DOHH2 (cell line): Measurements from ENCODE around the gene SAP30L.

Experiments used
- H3F3A ChIP-seq: fragments of 200-600 bp; sonication (generic), shearing (Covaris generic); 2 replicates; pipeline ENCODE4 v1.6.0; 2016; ENCODE audit warnings: antibody characterized with exemption, mild to moderate bottlenecking; ENCODE audit not compliant: control insufficient read depth, insufficient read depth
- H3K27ac ChIP-seq: fragments of 200-600 bp; sonication (generic); 2 replicates; pipeline ENCODE4 v1.5.1; 2014; ENCODE audit warnings: low read depth, mild to moderate bottlenecking, low read length, moderate library complexity
- H3K27me3 ChIP-seq: fragments of 200-600 bp; sonication (generic); 2 replicates; pipeline ENCODE4 v1.6.1; 2014; ENCODE audit warnings: mild to moderate bottlenecking, low read length, mixed read lengths; ENCODE audit not compliant: control insufficient read depth
- H3K36me3 ChIP-seq: fragments of 200-600 bp; sonication (generic); 2 replicates; pipeline ENCODE4 v1.6.1; 2014; ENCODE audit warnings: mild to moderate bottlenecking, low read length, moderate library complexity, mixed read lengths; ENCODE audit not compliant: control insufficient read depth
- H3K4me1 ChIP-seq: fragments of 200-600 bp; sonication (generic); 2 replicates; pipeline ENCODE4 v1.6.1; 2014; ENCODE audit warnings: mild to moderate bottlenecking, low read length, mixed read lengths; ENCODE audit not compliant: control insufficient read depth
- H3K4me2 ChIP-seq: fragments of 200-600 bp; sonication (generic); 2 replicates; pipeline ENCODE4 v1.6.0; 2014; ENCODE audit warnings: mild to moderate bottlenecking, low read length, moderate library complexity
- H3K4me3 ChIP-seq: fragments of 200-600 bp; sonication (generic); 2 replicates; pipeline ENCODE4 v1.5.1; 2014; ENCODE audit warnings: mild to moderate bottlenecking, low read length, mixed read lengths
- H3K79me2 ChIP-seq: fragments of 200-600 bp; sonication (generic); 2 replicates; pipeline ENCODE4 v1.6.1; 2014; ENCODE audit warnings: mild to moderate bottlenecking, low read length, mixed read lengths; ENCODE audit not compliant: control insufficient read depth
- H3K9me2 ChIP-seq: fragments of 200-600 bp; sonication (generic); replicated peaks from 2 replicates; pipeline ENCODE4 v1.6.1; 2014; ENCODE audit warnings: mild to moderate bottlenecking, low read length, mixed read lengths; ENCODE audit not compliant: control insufficient read depth
- H3K9me3 ChIP-seq: fragments of 200-600 bp; sonication (generic); 2 replicates; pipeline ENCODE4 v1.6.1; 2014; ENCODE audit warnings: antibody characterized with exemption, low read length, mixed read lengths; ENCODE audit not compliant: control insufficient read depth, insufficient read depth
- H4K20me1 ChIP-seq: fragments of 200-600 bp; sonication (generic); 2 replicates; pipeline ENCODE4 v1.6.0; 2014; ENCODE audit warnings: low read depth, mild to moderate bottlenecking, antibody characterized with exemption, low read length, moderate library complexity; ENCODE audit not compliant: control insufficient read depth, insufficient read depth
- EZH2phosphoT487 ChIP-seq: fragments of 200-600 bp; sonication (generic); IDR thresholded peaks from 2 replicates; pipeline ENCODE4 v1.6.1; 2017; ENCODE audit warnings: borderline replicate concordance, mild to moderate bottlenecking, antibody characterized with exemption, low read length, moderate library complexity, mixed read lengths
- TF ChIP-seq, protein P1 (sequence below): fragments of 200-600 bp; sonication (generic); IDR thresholded peaks from one replicate; pipeline ENCODE4 v1.5.1; 2014; ENCODE audit warnings: antibody characterized with exemption, mild to moderate bottlenecking, low read depth, low read length; ENCODE audit not compliant: poor library complexity, severe bottlenecking

SAP30L gene

DNA sequence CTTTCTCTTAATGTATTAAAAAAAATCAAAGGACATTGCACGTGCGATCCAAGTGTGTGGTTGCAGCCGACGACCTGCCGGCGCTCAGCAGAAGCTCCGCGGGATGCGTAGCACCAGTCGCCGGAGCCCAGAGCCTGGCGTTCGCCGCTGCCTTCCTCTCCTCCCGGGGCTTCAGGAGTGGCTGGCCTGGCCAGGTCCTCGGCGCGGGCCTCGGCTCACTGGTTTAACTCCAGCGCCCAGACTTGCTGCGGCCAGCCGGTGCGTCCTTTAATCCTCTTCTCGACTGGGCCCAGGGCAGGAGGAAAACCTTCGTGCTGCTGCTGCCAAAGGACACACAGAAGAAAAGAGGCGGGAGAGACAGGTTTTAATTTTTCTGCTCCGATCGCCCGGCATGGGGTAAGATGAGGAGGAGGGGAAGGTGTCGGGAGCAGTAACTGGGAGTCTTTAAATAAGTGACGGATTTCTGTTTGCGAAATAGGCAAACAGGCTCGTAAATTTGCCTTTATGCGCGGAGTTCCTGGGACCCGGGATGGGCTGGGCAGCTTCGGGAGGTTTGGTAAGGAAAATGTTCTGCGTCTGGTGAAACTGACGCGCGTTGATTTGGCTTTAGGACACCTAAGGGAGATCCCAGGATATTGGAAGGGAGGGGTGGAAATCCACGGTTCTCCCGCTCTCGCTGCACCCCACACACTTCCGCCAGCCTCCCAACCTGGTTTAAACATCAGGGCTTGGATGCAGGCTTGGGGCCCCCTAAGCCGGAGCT, 30.0 kb downstream of the SAP30L start:
- Histone ChIP-seq H3K27ac (no peak overlapping the region), H3K79me2 (no peaks in the 10 kb centered on the region), H3K27me3 (peaks cover 31% of the 10 kb centered on the region), H3K36me3 (no peaks in the 10 kb centered on the region), H4K20me1 (no peaks in the 10 kb centered on the region), H3K4me3 (no peak overlapping the region), H3K4me1 (no peaks in the 10 kb centered on the region), H3F3A (no peaks in the 10 kb centered on the region), H3K9me2 (no peaks in the 10 kb centered on the region), H3K4me2 (no peak overlapping the region), H3K9me3 (no peaks in the 10 kb centered on the region)
- no peak for TF ChIP-seq EZH2phosphoT487
- TF ChIP-seq, protein P1, sequence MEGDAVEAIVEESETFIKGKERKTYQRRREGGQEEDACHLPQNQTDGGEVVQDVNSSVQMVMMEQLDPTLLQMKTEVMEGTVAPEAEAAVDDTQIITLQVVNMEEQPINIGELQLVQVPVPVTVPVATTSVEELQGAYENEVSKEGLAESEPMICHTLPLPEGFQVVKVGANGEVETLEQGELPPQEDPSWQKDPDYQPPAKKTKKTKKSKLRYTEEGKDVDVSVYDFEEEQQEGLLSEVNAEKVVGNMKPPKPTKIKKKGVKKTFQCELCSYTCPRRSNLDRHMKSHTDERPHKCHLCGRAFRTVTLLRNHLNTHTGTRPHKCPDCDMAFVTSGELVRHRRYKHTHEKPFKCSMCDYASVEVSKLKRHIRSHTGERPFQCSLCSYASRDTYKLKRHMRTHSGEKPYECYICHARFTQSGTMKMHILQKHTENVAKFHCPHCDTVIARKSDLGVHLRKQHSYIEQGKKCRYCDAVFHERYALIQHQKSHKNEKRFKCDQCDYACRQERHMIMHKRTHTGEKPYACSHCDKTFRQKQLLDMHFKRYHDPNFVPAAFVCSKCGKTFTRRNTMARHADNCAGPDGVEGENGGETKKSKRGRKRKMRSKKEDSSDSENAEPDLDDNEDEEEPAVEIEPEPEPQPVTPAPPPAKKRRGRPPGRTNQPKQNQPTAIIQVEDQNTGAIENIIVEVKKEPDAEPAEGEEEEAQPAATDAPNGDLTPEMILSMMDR, result no peak

DNA sequence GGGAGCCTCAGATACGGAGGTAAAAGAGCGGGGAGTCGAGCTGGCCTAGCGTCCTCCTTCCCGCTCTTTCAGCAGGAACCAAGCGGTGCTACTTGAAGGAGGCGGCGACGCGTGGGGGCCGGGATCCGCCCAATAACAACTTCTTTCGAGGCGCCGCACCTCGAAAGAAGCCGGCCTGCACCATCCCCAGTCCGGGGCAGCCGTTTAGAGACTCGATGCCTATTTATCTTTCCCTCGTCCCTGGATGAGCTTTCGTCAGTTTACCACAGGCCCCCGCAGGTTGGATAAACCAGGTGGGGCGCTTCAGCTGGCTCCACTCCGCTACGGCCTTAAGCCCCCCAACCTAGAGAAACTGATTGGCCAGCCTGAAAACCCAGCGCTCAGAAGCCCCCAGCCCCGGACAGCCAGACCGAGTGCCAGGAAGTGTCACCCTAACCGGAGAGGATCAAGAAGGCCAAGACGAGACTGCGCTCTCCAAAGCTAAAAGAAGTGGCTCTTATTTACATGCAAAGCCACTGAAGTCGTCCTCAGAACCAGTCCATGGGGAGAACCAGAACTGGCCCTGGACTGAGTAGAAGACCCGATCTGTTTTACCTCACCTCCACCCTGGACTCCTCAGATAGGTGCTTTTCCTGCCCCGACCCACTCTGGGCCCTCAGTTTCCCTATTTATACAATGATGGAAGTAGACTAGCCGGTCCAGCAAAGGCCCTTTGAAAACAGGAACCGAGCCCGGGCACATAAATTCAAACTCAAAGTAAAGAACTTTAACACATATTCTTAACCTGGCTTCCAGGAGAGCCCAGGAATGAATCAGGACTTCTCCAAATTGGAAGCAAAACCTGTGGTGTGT, 30.8 kb downstream of the SAP30L start:
- H3K9me3 ChIP-seq, result no peaks in the 10 kb centered on the region
- H3K9me2 ChIP-seq, result no peaks in the 10 kb centered on the region
- no peak overlapping the region for H3K4me2 ChIP-seq
- H4K20me1 ChIP-seq, result no peaks in the 10 kb centered on the region
- no peak overlapping the region for H3K27ac ChIP-seq
- no peaks in the 10 kb centered on the region for H3F3A ChIP-seq
- no peak for TF ChIP-seq EZH2phosphoT487
- TF ChIP-seq, protein P1, result no peak
- H3K4me1 ChIP-seq, result no peaks in the 10 kb centered on the region
- no peaks in the 10 kb centered on the region for H3K79me2 ChIP-seq
- no peak overlapping the region for H3K4me3 ChIP-seq
- no peaks in the 10 kb centered on the region for H3K36me3 ChIP-seq
- H3K27me3 ChIP-seq, result peaks cover 31% of the 10 kb centered on the region

DNA sequence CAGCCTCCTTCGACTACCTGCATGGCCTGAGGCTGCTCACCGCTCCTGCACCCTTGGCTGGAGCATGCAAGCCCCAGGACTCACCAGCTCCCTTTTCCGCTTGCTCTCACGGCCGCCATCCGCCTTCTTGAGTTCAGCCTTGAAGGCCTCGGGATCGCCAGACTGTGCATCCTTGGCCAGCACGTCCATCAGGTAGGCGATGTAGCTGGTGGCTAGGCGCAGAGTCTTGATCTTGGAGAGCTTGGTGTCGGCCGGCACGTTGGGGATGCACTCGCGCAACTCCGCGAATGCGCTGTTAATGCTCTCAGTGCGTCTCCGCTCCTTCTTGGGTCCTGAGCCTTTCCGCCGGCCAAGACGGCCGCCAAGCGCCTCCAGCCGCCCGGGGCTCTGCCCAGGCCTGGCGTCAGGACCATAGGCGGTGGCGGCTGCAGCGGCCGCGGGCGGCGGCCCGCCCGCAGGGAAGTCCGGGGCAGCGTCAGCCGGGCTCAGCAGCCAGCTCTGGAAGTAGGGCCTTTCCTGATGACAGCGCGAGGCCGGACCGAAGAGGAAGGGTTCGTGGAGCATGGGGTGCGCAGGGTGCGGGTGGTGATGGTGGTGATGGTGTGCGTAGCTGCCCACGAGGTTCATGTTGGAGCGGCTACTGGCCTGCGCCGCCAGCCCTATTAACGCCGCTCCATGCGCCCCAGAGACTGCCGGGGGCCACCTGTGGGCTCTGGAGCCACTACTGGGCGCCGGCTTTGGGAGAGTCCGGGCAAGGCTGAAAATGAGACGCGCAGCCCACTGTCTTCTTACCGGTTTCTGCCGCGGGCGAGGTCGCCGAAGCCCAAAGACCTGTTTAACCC, 31.8 kb downstream of the SAP30L start:
- Histone ChIP-seq H3K9me3 (no peaks in the 10 kb centered on the region), H3K36me3 (no peaks in the 10 kb centered on the region), H3K79me2 (no peaks in the 10 kb centered on the region), H3K27ac (no peak overlapping the region), H3K4me1 (no peaks in the 10 kb centered on the region), H3K9me2 (no peaks in the 10 kb centered on the region), H3K27me3 (peaks cover 39% of the 10 kb centered on the region), H3K4me2 (no peak overlapping the region), H3F3A (no peaks in the 10 kb centered on the region), H4K20me1 (no peaks in the 10 kb centered on the region), H3K4me3 (no peak overlapping the region)
- no peak for TF ChIP-seq EZH2phosphoT487
- TF ChIP-seq, protein P1, result no peak
